SJSA1 (cell line): ENCODE data around the gene DEFB124. TPM values are rescaled to one million over a fixed set of nuclear protein-coding genes. Genes with fewer than 3 reads are reported as not detected.
A peak's percentile ranks its signal among the peaks of the same experiment; 100 is the strongest.
"Not testable (repeated sequence)": the region's sequence is repeated elsewhere in the genome, so short reads cannot be mapped to it uniquely, and the experiment has no call there.

Source experiments
- DNase-seq, 2 experiments: peaks; one replicate each; pipeline ENCODE4 v3.0.0-alpha.2; 2015 to 2020; ENCODE audit warnings: low spot score in 2 of 2, low read depth in 1 of 2
- H3K27ac ChIP-seq: fragments of 250-450 bp; sonication (Bioruptor Pico); 2 replicates; pipeline ENCODE4 v1.5.1; 2020; ENCODE audit warnings: mild to moderate bottlenecking, moderate library complexity
- H3K27me3 ChIP-seq: fragments of 250-450 bp; sonication (Bioruptor Pico); replicated peaks from 2 replicates; pipeline ENCODE4 v1.5.1; 2020; ENCODE audit warnings: mild to moderate bottlenecking, moderate library complexity
- H3K36me3 ChIP-seq: fragments of 250-450 bp; sonication (Bioruptor Pico); 2 replicates; pipeline ENCODE4 v1.5.1; 2020; ENCODE audit warnings: mild to moderate bottlenecking
- H3K4me1 ChIP-seq: fragments of 250-450 bp; sonication (Bioruptor Pico); replicated peaks from 2 replicates; pipeline ENCODE4 v1.6.1; 2021; ENCODE audit warnings: mild to moderate bottlenecking
- H3K4me3 ChIP-seq: fragments of 250-450 bp; sonication (Bioruptor Pico); 2 replicates; pipeline ENCODE4 v1.5.1; 2020; ENCODE audit warnings: mild to moderate bottlenecking
- H3K9me3 ChIP-seq: fragments of 250-450 bp; sonication (Bioruptor Pico); replicated peaks from 2 replicates; pipeline ENCODE4 v1.5.1; 2020; ENCODE audit warnings: mild to moderate bottlenecking
- total RNA-seq: library from RNA; depleted of rRNA; stranded (reverse); fragments of >200 nt; shearing (Covaris generic); gene quantifications from 2 replicates; pipeline ENCODE4 v1.2.3, GENCODE V29; 2014

Gene DEFB124
- total RNA-seq, 1 experiment from 2014 or later, result not detected

GRCh38 chr20:31502884-31503673 lies 28.2 kb upstream of the DEFB124 start:
- H3K9me3 ChIP-seq, H3K27me3 ChIP-seq, H3K4me3 ChIP-seq, H3K36me3 ChIP-seq, H3K4me1 ChIP-seq, H3K27ac ChIP-seq: not testable (repeated sequence)
- DNase-seq, result peak; percentile 61 to 85

GRCh38 chr20:31500527-31500926 lies 25.6 kb upstream of the DEFB124 start:
- H3K9me3 ChIP-seq, result no peaks in the 10 kb centered on the region
- peaks cover 4% of the 10 kb centered on the region; the same call in 1 of the 2 replicates for H3K4me1 ChIP-seq
- H3K36me3 ChIP-seq, result no peaks in the 10 kb centered on the region
- H3K27me3 ChIP-seq, result peaks cover 16% of the 10 kb centered on the region
- no peak overlapping the region for H3K27ac ChIP-seq
- no peak for DNase-seq
- H3K4me3 ChIP-seq, result no peak overlapping the region

- no peaks in the 10 kb centered on the region for H3K9me3 ChIP-seq
- peaks cover 26% of the 10 kb centered on the region for H3K27me3 ChIP-seq
- no peak for DNase-seq
- H3K4me3 ChIP-seq, result no peak overlapping the region
- no peaks in the 10 kb centered on the region for H3K36me3 ChIP-seq
- H3K4me1 ChIP-seq, result peaks cover 1% of the 10 kb centered on the region; the same call in 1 of the 2 replicates
- H3K27ac ChIP-seq, result no peak overlapping the region
Observed at GRCh38 chr20:31497838-31498540, 23.1 kb upstream of the DEFB124 start.

- no peak for DNase-seq
- H3K4me1 ChIP-seq, result no peaks in the 10 kb centered on the region
- H3K27ac ChIP-seq, result no peak overlapping the region
- peaks cover 26% of the 10 kb centered on the region for H3K27me3 ChIP-seq
- H3K36me3 ChIP-seq, result no peaks in the 10 kb centered on the region
- H3K9me3 ChIP-seq, result no peaks in the 10 kb centered on the region
- no peak overlapping the region for H3K4me3 ChIP-seq
Observed at GRCh38 chr20:31496761-31497295, 21.9 kb upstream of the DEFB124 start.

DNA sequence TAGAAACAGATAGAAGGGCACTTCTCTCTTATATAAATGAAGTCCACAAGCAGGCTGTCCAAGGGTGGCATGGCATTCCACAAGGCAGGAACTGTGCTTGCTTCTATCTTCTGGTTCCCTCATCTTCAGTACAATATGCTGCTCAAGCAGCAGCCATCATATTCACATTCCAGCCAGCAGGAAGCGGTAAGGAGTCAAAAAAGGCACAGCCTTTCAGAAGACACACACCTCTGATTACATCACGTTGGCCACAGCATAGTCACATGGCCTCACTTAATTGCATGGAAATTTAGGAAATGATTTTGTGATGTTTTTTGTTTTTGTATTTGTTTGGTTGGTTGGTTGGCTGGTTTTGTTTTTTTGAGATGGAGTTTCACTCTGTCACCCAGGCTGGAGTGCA lies 19.2 kb upstream of the DEFB124 start:
- Histone ChIP-seq H3K9me3 (no peaks in the 10 kb centered on the region), H3K36me3 (no peaks in the 10 kb centered on the region), H3K4me3 (no peak overlapping the region), H3K4me1 (no peaks in the 10 kb centered on the region), H3K27me3 (peaks cover 26% of the 10 kb centered on the region), H3K27ac (no peak overlapping the region)
- peak in 1 of 2 experiments; percentile 21 for DNase-seq

DNA sequence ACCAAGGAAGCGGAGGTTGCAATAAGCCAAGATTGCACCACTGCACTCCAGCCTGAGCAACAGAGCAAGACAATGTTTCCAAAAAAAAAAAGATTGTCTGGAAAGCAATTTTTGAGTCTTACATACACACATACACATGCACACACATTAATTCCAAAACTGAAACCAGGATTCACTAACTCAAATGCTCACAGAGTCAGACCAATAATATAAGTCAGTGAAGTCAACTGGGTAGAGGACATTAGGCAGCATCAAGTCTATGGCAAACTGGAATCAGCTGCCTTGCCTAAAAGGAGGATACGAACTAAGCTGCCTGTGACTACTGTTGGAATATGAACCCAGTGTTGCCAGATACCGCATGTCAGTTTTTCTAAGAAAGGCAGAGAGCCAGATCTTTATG lies 15.8 kb upstream of the DEFB124 start:
- no peak for DNase-seq
- Histone ChIP-seq H3K9me3 (no peaks in the 10 kb centered on the region), H3K4me1 (no peaks in the 10 kb centered on the region), H3K27me3 (peaks cover 16% of the 10 kb centered on the region; the same call in 1 of the 2 replicates), H3K4me3 (no peak overlapping the region), H3K36me3 (no peaks in the 10 kb centered on the region), H3K27ac (no peak overlapping the region)

DNA sequence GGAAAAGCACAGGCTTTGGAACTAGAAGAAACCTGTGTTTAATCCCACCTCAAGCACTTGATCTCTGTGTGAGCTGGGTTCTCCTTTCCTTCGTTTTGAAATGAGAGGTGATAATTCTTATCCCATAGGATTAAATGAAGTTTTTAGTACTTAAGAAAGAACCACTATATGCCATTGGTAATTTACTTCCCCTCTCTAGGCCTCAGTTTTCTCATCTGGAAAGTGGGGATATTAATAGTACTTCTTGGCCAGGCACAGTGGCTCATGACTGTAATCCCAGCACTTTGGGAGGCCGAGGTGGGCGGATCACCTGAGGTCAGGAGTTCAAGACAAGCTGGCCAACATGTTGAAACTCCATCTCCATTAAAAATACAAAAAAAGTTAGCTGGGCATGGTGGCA lies 14.2 kb upstream of the DEFB124 start:
- Histone ChIP-seq H3K27ac (no peak overlapping the region), H3K4me3 (no peak overlapping the region), H3K36me3 (no peaks in the 10 kb centered on the region), H3K4me1 (no peaks in the 10 kb centered on the region), H3K9me3 (no peaks in the 10 kb centered on the region), H3K27me3 (peaks cover 14% of the 10 kb centered on the region; the same call in 1 of the 2 replicates)
- no peak for DNase-seq

- H3K36me3 ChIP-seq, result no peaks in the 10 kb centered on the region
- no peak for DNase-seq
- H3K4me1 ChIP-seq, result no peaks in the 10 kb centered on the region
- H3K9me3 ChIP-seq, result no peaks in the 10 kb centered on the region
- H3K4me3 ChIP-seq, result no peak overlapping the region
- H3K27me3 ChIP-seq, result peaks cover 8% of the 10 kb centered on the region; the same call in 1 of the 2 replicates
- H3K27ac ChIP-seq, result no peak overlapping the region
Observed at GRCh38 chr20:31488115-31488514, 13.2 kb upstream of the DEFB124 start.

- no peak overlapping the region for H3K4me3 ChIP-seq
- H3K9me3 ChIP-seq, result no peaks in the 10 kb centered on the region
- DNase-seq, result no peak
- no peak overlapping the region for H3K27ac ChIP-seq
- no peaks in the 10 kb centered on the region for H3K36me3 ChIP-seq
- peaks cover 6% of the 10 kb centered on the region; the same call in 1 of the 2 replicates for H3K27me3 ChIP-seq
- no peaks in the 10 kb centered on the region for H3K4me1 ChIP-seq
Observed at GRCh38 chr20:31485450-31486339, 10.8 kb upstream of the DEFB124 start.

GRCh38 chr20:31484001-31484400 lies 9.1 kb upstream of the DEFB124 start:
- Histone ChIP-seq H3K27me3 (peaks cover 6% of the 10 kb centered on the region; the same call in 1 of the 2 replicates), H3K36me3 (no peaks in the 10 kb centered on the region), H3K9me3 (no peaks in the 10 kb centered on the region), H3K4me1 (no peaks in the 10 kb centered on the region), H3K4me3 (no peak overlapping the region), H3K27ac (no peak overlapping the region)
- DNase-seq, result no peak

GRCh38 chr20:31476643-31477215 lies 1.8 kb upstream of the DEFB124 start:
- no peak for DNase-seq
- Histone ChIP-seq H3K4me1 (no peaks in the 10 kb centered on the region), H3K27ac (no peak overlapping the region), H3K36me3 (no peaks in the 10 kb centered on the region), H3K9me3 (no peaks in the 10 kb centered on the region), H3K4me3 (no peak overlapping the region), H3K27me3 (peaks cover 23% of the 10 kb centered on the region)

DNA sequence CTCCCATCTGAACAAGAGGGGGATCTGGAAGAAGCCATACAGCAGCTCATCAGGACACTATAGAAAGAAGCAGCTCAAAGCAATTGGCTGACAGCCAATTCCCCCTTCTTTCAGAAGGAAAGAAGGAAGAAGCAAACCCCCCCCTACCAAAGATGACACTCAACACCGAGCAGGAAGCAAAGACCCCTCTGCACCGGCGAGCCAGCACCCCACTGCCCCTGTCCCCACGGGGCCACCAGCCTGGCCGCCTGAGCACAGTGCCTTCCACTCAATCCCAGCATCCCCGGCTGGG lies 1.3 kb upstream of the DEFB124 start:
- no peak overlapping the region for H3K27ac ChIP-seq
- H3K27me3 ChIP-seq, result peaks cover 23% of the 10 kb centered on the region
- no peak overlapping the region for H3K4me3 ChIP-seq
- H3K4me1 ChIP-seq, result no peaks in the 10 kb centered on the region
- no peaks in the 10 kb centered on the region for H3K9me3 ChIP-seq
- no peaks in the 10 kb centered on the region for H3K36me3 ChIP-seq
- DNase-seq, result no peak
